Fibroblast of pulmonary artery (primary cell): ENCODE results near the gene RTL1.

Source experiments
- DNase-seq: peaks from one replicate; pipeline ENCODE4 v3.0.0-alpha.2; 2010; ENCODE audit warnings: low read depth
- H3K4me3 ChIP-seq: replicated peaks from 2 replicates; pipeline ENCODE4 v1.5.1; 2011; ENCODE audit warnings: low read depth, mild to moderate bottlenecking, control low read depth, low read length, moderate library complexity
- TF ChIP-seq, protein P1 (sequence below): IDR thresholded peaks from 2 replicates; pipeline ENCODE4 v1.5.1; 2011; ENCODE audit warnings: mild to moderate bottlenecking, control low read depth, low read length, inconsistent platforms; ENCODE audit errors: missing control alignments

Gene RTL1

DNA sequence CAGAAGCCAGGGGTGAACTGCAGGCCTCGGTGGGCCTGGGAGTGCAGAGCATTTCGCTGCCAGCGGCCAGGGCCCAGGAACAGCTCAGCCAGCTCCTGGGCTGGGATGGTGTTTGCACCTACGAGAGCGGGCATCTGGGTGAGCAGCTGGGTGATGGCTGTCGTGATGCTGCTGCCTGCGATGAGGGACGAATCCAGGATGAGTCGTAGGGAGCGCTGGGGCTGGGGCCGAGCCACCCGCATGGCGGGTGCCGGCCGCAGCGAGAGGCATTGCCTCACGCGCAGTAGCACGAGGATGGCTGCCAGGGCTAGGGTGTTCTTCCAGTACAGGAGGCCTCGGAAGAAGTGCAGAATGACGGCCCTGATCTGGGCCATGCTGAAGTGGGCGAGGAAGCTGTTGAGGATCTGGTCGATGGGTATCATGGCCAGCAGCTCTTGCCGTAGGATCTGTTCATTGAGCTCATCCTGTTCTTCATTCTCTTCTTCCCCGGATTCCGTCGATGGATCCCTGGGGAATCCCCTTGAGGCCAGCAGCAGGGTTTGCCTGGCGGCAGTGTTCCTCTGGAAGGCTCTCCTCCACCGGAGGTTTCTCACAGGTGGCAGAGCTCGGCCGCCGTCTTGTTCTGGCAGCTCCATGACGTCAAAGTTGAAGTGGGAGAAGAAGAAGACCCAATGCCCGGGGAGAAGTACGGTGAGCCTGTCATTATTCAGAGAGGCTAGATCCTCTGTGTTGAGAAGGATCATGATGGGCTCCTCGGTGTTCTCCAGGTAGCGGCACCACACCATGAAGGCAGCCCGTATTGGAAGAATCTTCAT lies 22.1 kb downstream of the RTL1 start:
- H3K4me3 ChIP-seq = no peak overlapping the region
- DNase-seq = no peak
- TF ChIP-seq, protein P1, sequence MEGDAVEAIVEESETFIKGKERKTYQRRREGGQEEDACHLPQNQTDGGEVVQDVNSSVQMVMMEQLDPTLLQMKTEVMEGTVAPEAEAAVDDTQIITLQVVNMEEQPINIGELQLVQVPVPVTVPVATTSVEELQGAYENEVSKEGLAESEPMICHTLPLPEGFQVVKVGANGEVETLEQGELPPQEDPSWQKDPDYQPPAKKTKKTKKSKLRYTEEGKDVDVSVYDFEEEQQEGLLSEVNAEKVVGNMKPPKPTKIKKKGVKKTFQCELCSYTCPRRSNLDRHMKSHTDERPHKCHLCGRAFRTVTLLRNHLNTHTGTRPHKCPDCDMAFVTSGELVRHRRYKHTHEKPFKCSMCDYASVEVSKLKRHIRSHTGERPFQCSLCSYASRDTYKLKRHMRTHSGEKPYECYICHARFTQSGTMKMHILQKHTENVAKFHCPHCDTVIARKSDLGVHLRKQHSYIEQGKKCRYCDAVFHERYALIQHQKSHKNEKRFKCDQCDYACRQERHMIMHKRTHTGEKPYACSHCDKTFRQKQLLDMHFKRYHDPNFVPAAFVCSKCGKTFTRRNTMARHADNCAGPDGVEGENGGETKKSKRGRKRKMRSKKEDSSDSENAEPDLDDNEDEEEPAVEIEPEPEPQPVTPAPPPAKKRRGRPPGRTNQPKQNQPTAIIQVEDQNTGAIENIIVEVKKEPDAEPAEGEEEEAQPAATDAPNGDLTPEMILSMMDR = no peak

DNA sequence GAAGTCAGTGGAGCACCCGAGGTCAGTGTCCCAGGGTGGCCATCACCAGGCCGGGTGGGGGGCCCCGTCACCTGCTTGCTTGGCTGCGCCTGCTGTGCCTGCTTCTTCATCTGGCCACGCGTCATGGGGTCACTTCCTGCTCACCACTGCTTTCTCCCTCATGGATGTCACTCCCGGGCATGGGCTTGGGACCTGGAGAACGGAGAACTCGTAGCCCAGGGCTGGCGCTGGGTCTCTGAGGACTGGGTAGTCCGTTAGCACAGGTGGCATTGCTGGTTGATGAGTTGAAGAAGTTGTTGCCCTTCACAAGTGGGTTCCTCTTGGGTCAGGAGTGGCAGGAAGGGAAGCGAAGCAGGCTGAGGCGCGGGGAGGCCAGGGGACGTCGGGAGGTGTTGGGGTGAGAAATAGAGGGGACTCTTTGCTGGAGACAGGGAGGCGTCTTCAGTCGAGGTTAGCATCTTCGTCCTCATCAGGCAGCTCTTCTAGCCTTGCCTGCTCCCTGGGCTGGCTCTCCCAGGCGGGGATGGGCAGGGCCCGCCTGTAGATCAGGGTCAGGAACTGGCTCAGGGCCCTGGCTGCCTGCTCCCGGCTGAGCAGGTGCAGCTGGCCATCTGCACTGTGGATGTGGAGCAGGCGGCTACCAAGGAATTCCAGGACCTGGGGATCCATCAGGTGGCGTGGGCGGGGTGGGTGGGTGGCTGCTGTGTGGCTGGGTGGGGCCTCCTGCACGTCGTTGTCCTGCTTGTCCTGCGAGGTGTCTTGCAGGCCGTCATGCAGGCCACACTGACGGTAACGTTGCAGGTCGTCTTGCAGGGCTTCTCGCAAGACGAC lies 23.0 kb downstream of the RTL1 start:
- no peak overlapping the region for H3K4me3 ChIP-seq
- TF ChIP-seq, protein P1 = no peak
- no peak for DNase-seq

DNA sequence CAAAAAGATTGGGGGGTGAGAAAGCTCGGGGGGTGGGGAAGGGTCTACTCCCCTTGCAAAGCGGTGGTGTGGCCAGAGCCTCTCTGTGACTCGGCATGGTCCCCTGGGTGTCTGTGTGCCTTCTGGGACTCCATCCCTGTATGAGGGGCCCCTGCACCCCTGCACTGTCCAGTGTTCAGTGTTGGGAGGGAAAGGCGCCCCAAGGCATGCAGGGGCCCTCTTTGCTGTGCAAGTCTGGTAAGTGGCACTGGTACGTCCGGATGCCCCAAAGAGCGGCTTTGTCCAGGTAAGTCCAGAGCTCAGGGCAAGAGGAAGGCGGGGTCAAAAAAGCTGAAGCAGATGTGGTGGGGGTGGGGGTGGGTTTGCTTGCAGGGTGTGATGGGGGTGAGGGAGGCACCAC lies 23.7 kb downstream of the RTL1 start:
- no peak overlapping the region for H3K4me3 ChIP-seq
- DNase-seq = no peak
- TF ChIP-seq, protein P1 = no peak

DNA sequence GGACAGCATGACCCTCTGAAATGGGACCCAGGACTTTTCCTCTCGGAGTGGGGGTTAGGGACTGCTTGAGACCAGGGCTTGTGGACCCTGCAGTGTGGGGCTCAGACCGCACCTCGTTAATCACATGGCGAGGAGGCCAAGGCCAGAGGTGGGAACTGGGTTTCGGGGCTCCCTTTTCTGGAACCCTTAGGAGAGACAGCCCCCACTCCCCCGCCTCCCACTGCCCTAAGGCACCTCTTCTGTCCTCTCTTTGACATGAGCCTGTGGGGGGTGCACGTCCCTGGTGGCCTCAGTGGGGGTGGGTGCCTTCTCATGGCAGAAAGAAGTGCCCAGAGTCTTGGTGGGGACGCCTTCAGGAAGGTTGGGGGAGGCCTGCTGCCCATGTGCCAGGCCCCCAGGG lies 24.3 kb downstream of the RTL1 start:
- no peak for DNase-seq
- TF ChIP-seq, protein P1 = no peak
- H3K4me3 ChIP-seq = no peak overlapping the region

DNA sequence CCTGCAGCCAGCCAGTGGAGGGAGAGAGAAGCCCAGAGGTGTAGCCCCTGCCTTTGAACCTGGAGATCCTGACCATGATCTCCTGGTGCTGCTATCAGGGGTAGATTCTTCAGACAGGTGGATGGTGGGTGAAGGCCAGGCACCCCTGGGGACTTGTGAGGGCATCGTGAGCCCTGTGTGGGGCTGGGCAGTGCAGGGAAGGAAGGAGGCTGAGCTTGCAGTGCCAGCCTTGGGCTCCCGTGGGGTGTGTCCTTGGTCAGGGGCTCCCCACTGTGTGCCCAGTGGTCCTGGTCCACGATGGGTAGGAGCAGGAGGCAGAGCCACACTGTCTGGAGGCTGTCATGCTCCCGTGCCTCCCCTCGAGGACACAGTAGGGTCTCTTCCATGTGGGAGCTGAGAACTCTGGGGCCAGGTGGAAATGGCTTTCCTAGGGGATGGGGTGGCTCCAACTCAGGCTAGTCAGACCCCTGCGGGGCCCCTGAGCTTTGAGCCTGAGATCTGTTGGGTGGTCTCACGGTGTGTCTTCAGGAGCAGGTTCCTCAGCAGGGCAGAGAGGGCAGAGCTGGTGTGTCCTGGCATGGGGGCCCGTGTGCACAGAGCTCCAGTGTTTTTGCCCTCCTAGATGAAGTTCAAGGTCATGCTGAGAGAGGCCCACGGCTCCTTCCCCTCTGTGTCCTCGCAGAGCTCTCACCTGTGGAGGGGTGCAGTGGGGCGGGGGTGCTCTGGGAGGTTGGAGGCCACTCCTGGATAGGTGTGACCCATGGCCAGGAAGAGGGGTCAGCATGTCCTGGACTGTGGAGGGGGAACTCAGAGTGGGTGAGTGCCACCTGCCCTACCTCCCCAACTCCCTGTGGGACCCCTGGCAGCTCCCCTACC lies 25.0 kb downstream of the RTL1 start:
- H3K4me3 ChIP-seq = no peak overlapping the region
- no peak for DNase-seq
- TF ChIP-seq, protein P1 = no peak

DNA sequence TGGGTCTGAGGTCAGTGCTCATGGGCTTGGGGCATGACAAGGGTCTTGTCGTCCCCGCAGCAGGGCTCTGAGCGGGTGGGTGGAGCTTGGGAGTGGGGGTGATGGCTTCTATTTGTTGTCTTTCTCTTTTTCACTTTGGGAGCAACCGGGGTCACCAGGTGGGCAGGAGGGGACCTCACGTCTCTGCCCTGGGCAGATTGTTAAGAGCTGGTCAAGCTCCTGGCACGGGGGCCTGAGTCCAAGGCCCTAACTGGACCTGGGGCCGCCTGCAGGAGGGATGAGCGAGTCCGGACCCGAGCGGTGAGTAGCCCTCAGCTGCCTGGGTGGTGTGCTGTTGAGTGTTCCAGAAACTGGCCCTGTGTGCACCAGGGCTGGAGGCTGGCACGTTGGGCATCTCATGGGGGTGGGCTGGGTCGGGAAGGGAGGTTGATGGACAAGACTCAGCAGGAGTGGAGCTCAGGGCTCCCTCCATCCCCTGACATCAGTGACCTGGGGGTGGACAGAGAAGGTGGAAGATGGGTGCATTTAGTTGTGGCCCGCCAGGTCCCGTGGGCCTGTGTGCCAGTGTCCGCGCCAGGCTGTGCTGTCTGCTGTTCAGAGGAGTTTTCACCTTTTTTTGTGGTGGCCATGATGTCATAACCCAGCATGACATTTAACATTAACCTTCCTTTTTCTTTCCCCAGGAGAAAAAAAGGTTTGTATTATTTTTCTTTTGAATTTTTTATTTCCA lies 27.5 kb downstream of the RTL1 start:
- DNase-seq = no peak
- H3K4me3 ChIP-seq = no peak overlapping the region
- TF ChIP-seq, protein P1 = no peak
